Measurements from ENCODE around the gene MSN. TPM values are rescaled to one million over a fixed set of nuclear protein-coding genes. Genes with fewer than 3 reads are reported as not detected.
A peak's percentile ranks its signal among the peaks of the same experiment; 100 is the strongest.

Gene MSN
- total RNA-seq, 2 experiments from 2014 or later = 494 to 502 TPM

DNA sequence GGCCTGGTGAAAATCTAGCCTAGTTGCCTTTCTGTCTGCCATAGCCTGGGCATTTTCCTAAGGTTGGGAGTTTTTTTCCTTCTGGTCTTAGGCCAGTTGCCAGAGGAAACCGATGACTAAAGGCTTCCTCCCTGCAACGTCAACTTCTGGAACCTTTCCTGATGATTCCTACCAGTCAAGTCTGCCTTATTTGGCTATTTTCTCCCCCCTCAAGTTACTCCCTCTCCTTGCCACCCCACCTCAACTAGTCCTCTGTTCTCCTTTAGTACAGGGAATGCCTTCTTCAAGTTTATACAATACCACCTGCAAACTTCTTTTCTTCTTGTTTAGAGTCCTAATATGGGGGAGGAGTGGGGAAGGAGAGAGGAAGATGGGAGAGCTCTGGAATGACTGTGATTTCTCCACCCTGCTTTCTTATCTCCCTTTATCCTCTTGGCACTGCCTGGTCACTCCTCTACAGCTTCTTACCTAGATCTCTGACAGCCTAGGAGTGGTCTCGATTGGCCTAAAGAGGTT lies 10.6 kb downstream of the MSN start:
- peak overlapping the region; percentile 85 for H3K27ac Mint-ChIP-seq
- no peak overlapping the region for H3K4me3 Mint-ChIP-seq
- intact Hi-C loops (cut with micrococcal nuclease) = no loop called here
- no peak for DNase-seq
- ChIA-PET POLR2A (interaction anchor here (0.9 kb wide), 1 partner anchor 11 kb away, joined by 3 read pairs; no protein-coding TSS in a partner anchor), CTCF (interaction anchor here (1.0 kb wide), 1 partner anchor 11 kb away, joined by 3 read pairs; no protein-coding TSS in a partner anchor)
- no peaks in the 10 kb centered on the region for H3K9me3 Mint-ChIP-seq
- H3K4me1 Mint-ChIP-seq (ENCODE audit: low read depth) = peaks cover 79% of the 10 kb centered on the region
- H3K36me3 Mint-ChIP-seq = peaks cover 41% of the 10 kb centered on the region
- H3K27me3 Mint-ChIP-seq = no peaks in the 10 kb centered on the region

DNA sequence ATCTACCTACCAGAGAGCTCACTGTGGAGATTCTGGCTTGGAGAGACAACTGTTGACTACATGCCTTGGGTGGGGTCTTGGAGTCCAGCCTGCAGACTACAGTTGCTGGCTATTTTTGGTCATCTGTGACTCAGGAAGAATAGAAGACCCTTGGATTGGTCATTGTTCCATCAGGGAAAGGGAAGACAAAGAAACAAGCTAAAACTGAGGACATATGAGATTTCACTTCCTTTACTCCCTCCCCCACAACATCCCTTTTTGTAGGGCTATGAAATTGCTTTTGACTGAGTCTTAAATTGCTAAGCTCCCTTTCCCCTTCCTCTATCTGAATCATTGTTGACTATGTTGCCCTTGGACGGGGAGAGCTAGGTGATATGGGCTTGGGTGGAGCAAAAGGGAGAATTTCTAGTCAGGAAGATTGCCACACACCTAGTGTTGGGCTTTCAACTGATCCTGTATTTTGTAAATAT lies 11.7 kb downstream of the MSN start:
- DNase-seq = no peak
- Mint-ChIP-seq H3K4me1 (ENCODE audit: low read depth) (peaks cover 84% of the 10 kb centered on the region), H3K9me3 (no peaks in the 10 kb centered on the region), H3K4me3 (no peak overlapping the region), H3K36me3 (peaks cover 36% of the 10 kb centered on the region), H3K27me3 (no peaks in the 10 kb centered on the region), H3K27ac (peak overlapping the region; percentile 85)
- intact Hi-C loops (cut with micrococcal nuclease) = no loop called here
- ChIA-PET POLR2A (no interaction called here), CTCF (interaction anchor here (0.8 to 1.9 kb wide), 2 partner anchors 9 to 19 kb away, joined by 3 to 5 read pairs; no protein-coding TSS in a partner anchor)

DNA sequence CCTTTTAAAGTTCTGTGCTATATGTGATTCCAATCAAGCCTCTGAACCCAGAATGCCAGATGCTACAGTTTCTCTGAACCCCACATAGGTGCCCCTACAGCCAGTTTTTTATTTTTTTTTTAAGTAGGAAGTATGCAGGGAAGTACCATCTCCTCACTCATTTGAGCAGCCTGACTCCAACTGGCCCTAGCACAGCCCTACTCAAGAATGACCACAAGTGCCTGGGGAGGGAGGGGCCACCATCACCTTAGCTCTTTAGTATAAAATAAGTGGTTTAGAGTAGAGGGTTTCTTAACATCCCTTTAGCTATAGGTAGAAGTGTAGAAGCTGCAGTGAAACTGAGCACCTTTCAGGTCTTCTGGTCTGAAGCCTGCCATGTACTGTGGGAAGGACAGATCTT lies 14.4 kb downstream of the MSN start:
- H3K27ac Mint-ChIP-seq = peak overlapping the region; percentile 59
- H3K9me3 Mint-ChIP-seq = no peaks in the 10 kb centered on the region
- no peak overlapping the region for H3K4me3 Mint-ChIP-seq
- no peaks in the 10 kb centered on the region for H3K27me3 Mint-ChIP-seq
- CTCF ChIA-PET = no interaction called here
- intact Hi-C loops (cut with micrococcal nuclease) = no loop called here
- H3K36me3 Mint-ChIP-seq = peaks cover 21% of the 10 kb centered on the region
- peaks cover 86% of the 10 kb centered on the region for H3K4me1 Mint-ChIP-seq (ENCODE audit: low read depth)
- POLR2A ChIA-PET = interaction anchor here (1.6 kb wide), 1 partner anchor 8 kb away, joined by 5 read pairs; no protein-coding TSS in a partner anchor
- DNase-seq = no peak

DNA sequence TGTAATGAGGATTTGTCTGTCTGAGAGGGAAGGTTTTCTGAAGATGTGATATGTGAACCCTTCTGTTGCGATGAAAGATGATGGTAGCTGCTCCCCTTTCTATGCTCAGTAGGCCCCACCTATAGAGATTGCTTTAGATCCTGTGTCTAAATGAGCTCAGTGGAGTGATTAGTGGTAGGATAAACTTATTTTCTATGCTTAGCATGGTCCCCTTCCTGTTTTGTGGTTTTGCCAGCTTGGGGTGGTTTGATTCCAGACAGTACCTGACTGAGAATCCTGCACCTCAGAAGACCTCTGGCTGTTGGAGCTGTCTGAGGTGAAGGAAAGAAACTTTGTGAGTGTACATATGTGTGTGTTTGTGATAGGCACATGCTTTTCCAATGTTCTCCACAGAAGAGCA lies 17.7 kb downstream of the MSN start:
- Mint-ChIP-seq H3K27ac (peak overlapping the region; percentile 79), H3K9me3 (no peaks in the 10 kb centered on the region), H3K4me1 (ENCODE audit: low read depth) (peaks cover 91% of the 10 kb centered on the region), H3K27me3 (no peaks in the 10 kb centered on the region), H3K4me3 (no peak overlapping the region), H3K36me3 (peaks cover 16% of the 10 kb centered on the region)
- POLR2A ChIA-PET = no interaction called here
- no peak for DNase-seq
- intact Hi-C loops (cut with micrococcal nuclease) = no loop called here
- CTCF ChIA-PET = interaction anchor here (0.7 to 0.8 kb wide), 2 partner anchors 12 to 104 kb away, joined by 3 to 4 read pairs; no protein-coding TSS in a partner anchor

DNA sequence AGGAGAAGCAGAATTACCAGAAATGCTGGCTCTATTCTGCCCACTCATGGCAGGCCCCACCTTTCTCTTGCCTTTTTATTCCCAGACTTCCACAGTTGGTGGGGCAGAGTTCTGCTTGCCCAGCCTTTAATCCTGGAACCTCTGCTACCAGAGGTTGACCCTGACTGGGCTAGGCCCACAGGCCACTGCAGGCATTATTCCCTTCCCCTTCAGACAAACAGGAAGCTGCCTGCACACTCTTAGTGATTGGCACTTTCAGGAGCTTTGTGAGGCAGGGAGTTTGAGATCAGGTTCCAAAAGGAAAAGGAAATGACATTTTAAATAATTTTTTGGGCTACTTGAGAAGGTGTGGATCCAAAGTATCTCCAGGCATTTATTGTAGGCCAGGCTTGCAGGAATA lies 18.8 kb downstream of the MSN start:
- intact Hi-C loops (cut with micrococcal nuclease) = no loop called here
- ChIA-PET POLR2A (interaction anchor here (1.0 to 2.8 kb wide), 5 partner anchors 12 to 85 kb away, joined by 3 to 19 read pairs (median 5); partner anchors contain the start of gene MSN), CTCF (interaction anchor here (1.0 to 1.3 kb wide), 4 partner anchors 11 to 300 kb away, joined by 3 to 5 read pairs (median 3); no protein-coding TSS in a partner anchor)
- peaks cover 15% of the 10 kb centered on the region for H3K36me3 Mint-ChIP-seq
- H3K9me3 Mint-ChIP-seq = no peaks in the 10 kb centered on the region
- no peak for DNase-seq
- H3K4me3 Mint-ChIP-seq = no peak overlapping the region
- peak overlapping the region; percentile 89 for H3K27ac Mint-ChIP-seq
- H3K27me3 Mint-ChIP-seq = no peaks in the 10 kb centered on the region
- H3K4me1 Mint-ChIP-seq (ENCODE audit: low read depth) = peaks cover 94% of the 10 kb centered on the region

DNA sequence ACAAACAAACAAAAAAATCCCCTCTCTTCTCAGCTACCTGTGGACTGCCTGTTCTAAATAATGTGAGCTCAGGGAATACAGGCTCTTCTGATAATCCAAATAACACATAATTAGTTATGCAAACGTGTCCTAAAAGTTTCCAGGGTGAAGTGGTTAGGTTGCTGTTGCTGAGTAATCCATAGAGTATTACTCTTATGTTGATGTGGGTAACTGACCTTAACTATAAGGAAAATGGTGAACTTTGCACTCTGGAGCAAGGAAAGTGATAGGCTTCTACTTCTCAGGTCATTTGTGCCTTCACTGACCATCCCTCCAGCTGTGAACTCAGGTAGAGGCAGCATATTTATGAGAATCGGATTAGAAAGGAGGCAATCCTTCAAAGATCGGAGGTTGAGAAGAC lies 19.9 kb downstream of the MSN start:
- no peaks in the 10 kb centered on the region for H3K9me3 Mint-ChIP-seq
- H3K27ac Mint-ChIP-seq = peak overlapping the region; percentile 89
- no peak overlapping the region for H3K4me3 Mint-ChIP-seq
- ChIA-PET CTCF (interaction anchor here (1.1 to 1.5 kb wide), 7 partner anchors 8 to 19 kb away, joined by 3 to 5 read pairs (median 4); no protein-coding TSS in a partner anchor), POLR2A (interaction anchor here (1.0 to 2.8 kb wide), 5 partner anchors 11 to 86 kb away, joined by 3 to 19 read pairs (median 5); partner anchors contain the start of gene MSN)
- intact Hi-C loops (cut with micrococcal nuclease) = loop anchor here (1.0 kb wide), 1 partner anchor 11 kb away; no protein-coding TSS in a partner anchor
- H3K27me3 Mint-ChIP-seq = no peaks in the 10 kb centered on the region
- DNase-seq = no peak
- peaks cover 93% of the 10 kb centered on the region for H3K4me1 Mint-ChIP-seq (ENCODE audit: low read depth)
- H3K36me3 Mint-ChIP-seq = peaks cover 16% of the 10 kb centered on the region

DNA sequence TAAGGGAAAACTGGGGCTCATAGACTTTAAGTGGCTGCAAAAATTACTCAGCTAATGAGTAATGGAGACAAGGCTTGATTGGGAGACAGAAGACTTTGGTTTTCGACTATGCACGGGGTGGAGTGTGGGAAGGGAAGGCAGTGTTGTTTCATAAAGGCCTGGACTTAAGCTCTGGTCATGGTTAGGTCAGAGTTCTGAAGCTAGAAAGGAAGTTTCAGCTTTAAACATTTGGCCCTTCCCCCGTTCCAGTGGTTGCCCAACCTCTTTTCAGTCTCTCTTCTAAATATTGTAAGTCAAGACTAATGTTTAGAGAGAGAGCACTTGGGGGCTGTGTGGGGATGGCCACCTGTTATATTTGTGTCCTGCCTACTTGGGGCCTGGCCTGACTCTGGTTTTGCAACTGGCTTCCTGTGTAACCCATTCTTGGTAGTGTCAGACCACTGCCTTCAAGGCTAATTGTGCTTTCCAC lies 21.0 kb downstream of the MSN start:
- peak overlapping the region; percentile 76 for H3K27ac Mint-ChIP-seq
- peaks cover 91% of the 10 kb centered on the region for H3K4me1 Mint-ChIP-seq (ENCODE audit: low read depth)

DNA sequence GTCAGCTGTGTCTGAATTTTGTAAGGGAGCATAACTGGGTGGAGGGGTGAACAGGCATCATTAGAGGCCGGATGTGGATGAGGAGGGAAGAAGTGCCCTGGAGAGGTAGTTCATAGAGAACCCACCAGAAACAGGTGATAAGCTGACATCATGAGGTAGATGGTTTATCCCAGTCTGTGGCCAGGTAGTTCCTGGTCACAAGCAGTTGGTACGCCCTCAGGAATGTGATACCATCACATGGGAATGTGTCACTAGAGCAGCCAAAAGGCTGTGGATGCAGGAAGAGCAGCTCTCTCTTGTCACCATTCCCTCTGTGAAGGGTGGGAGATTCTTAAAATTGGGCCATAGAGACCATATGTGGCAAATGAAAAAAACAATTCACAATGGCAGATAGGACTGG lies 21.9 kb downstream of the MSN start:
- POLR2A ChIA-PET = interaction anchor here (1.1 to 1.4 kb wide), 2 partner anchors 11 to 20 kb away, joined by 3 to 4 read pairs; no protein-coding TSS in a partner anchor
- H3K9me3 Mint-ChIP-seq = no peaks in the 10 kb centered on the region
- intact Hi-C loops (cut with micrococcal nuclease) = no loop called here
- H3K4me1 Mint-ChIP-seq (ENCODE audit: low read depth) = peaks cover 88% of the 10 kb centered on the region
- H3K27ac Mint-ChIP-seq = peak overlapping the region; percentile 76
- no peak for DNase-seq
- H3K27me3 Mint-ChIP-seq = no peaks in the 10 kb centered on the region
- H3K4me3 Mint-ChIP-seq = no peak overlapping the region
- H3K36me3 Mint-ChIP-seq = peaks cover 18% of the 10 kb centered on the region
- CTCF ChIA-PET = interaction anchor here (1.5 kb wide), 1 partner anchor 12 kb away, joined by 3 read pairs; no protein-coding TSS in a partner anchor

More for the DNA sequence above, 21.0 kb downstream of the MSN start:
- H3K9me3 Mint-ChIP-seq = no peaks in the 10 kb centered on the region
- ChIA-PET POLR2A (interaction anchor here (1.0 to 2.8 kb wide), 5 partner anchors 10 to 35 kb away, joined by 3 to 19 read pairs (median 4); no protein-coding TSS in a partner anchor), CTCF (interaction anchor here (1.1 to 1.5 kb wide), 7 partner anchors 9 to 18 kb away, joined by 3 to 5 read pairs (median 4); no protein-coding TSS in a partner anchor)
- no peaks in the 10 kb centered on the region for H3K27me3 Mint-ChIP-seq
- H3K4me3 Mint-ChIP-seq = peak overlapping the region; percentile 4
- peaks cover 18% of the 10 kb centered on the region for H3K36me3 Mint-ChIP-seq
- intact Hi-C loops (cut with micrococcal nuclease) = no loop called here
- peak; percentile 31 for DNase-seq

DNA sequence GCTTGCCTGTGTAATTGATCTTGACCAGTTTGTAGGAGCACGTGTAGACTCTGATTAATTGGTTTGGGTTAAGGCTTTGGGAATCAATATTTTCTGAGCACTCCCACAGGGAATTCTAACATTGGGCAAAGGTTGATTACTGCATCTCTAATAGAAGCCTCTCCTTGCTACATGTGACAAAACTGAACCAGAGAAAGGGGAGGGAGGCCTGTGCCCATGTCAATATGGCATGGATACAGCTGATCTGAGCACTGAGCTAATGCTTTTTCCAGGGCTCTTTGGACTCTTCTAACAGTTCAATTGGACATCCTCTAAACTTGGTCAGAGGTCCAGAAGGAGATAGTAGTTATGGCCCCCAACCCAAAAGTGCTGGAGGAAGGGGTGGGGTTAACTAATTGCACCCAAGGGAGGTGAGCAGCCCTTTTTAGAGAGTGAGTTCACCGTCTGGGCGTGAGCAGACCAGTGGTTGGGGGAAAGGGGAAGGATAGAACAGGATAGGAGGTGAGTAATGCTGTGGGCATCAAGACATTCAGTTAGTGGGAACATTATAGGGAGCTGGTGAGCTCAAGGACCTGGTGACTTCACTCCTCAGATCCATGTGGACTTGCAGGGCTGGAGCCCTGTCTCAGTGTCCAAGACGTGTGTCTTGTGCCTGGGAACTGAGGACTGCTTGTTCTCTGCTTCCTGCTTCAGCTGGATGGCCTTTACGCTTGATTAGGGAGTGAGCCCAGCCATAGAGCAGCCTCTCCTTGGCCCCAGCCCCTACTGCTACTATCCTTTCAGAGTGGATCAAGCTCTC lies 22.8 kb downstream of the MSN start:
- H3K4me1 Mint-ChIP-seq (ENCODE audit: low read depth) = peaks cover 92% of the 10 kb centered on the region
- no peaks in the 10 kb centered on the region for H3K27me3 Mint-ChIP-seq
- H3K36me3 Mint-ChIP-seq = peaks cover 18% of the 10 kb centered on the region
- peak overlapping the region; percentile 76 for H3K27ac Mint-ChIP-seq
- no peaks in the 10 kb centered on the region for H3K9me3 Mint-ChIP-seq
- no peak for DNase-seq
- ChIA-PET CTCF (interaction anchor here (0.9 to 1.6 kb wide), 2 partner anchors 11 to 94 kb away, joined by 3 to 4 read pairs; no protein-coding TSS in a partner anchor), POLR2A (interaction anchor here (1.4 kb wide), 1 partner anchor 21 kb away, joined by 4 read pairs; no protein-coding TSS in a partner anchor)
- no peak overlapping the region for H3K4me3 Mint-ChIP-seq
- intact Hi-C loops (cut with micrococcal nuclease) = no loop called here

DNA sequence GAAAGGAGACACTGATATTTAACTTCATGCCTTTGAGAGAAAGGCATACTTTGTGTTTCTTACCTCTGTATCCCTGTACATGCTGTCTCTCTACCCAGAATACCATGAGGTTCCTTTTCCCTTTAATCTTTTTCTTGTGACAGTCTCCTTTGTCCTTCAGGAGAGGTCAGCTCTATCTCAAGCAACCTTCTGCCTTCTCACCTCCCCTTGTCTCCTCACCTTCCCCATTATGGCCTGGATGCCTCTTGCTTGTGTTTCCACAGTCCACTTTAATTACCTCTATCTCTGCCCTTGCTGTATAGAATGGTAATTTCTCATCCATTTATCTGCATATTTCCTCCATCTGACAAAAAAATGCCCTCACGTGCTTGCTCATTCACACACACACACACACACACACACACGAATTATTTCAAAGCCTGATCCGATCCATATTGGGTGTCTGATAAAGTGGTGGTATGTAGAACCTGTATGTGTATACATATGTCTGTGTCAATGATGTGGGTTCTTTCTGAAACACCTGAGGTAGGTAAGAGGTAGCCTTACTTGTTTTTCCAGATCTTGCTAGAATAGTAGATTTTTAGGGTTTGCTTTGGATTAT lies 28.5 kb downstream of the MSN start:
- ChIA-PET POLR2A (interaction anchor here (1.2 to 1.5 kb wide), 4 partner anchors 10 to 27 kb away, joined by 3 to 5 read pairs (median 4); no protein-coding TSS in a partner anchor), CTCF (interaction anchor here (1.6 to 3.1 kb wide), 2 partner anchors 8 to 24 kb away, joined by 6 to 14 read pairs; no protein-coding TSS in a partner anchor)
- peaks cover 20% of the 10 kb centered on the region for H3K36me3 Mint-ChIP-seq

DNA sequence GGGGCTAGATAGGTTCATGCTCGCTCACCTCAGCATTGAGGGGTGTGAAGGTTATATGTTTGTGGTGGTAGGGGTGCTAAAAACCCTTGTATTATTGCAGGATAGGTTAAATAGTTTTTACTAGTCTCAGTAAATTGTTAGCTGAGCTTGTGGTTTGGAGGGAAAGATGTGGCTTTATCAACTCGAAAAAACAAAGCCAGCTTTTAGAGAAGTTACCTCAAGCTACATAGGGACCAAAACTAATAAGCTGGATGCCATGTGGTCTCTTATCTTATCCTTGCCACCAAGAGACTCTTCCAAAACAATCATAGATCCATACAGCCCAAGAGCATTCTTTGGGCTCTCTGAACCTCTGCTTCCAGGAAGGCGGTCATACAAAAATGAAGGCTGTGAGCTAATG lies 29.2 kb downstream of the MSN start:
- intact Hi-C loops (cut with micrococcal nuclease) = loop anchor here (5.0 kb wide), 1 partner anchor 36 kb away; no protein-coding TSS in a partner anchor
- H3K27me3 Mint-ChIP-seq = no peaks in the 10 kb centered on the region
- no peaks in the 10 kb centered on the region for H3K9me3 Mint-ChIP-seq
- H3K4me3 Mint-ChIP-seq = peak overlapping the region; percentile 17
- H3K36me3 Mint-ChIP-seq = peaks cover 24% of the 10 kb centered on the region
- peak overlapping the region; percentile 91 for H3K27ac Mint-ChIP-seq
- ChIA-PET POLR2A (interaction anchor here (1.2 to 3.1 kb wide), 4 partner anchors 9 to 28 kb away, joined by 3 to 25 read pairs (median 6); no protein-coding TSS in a partner anchor), CTCF (interaction anchor here (3.1 kb wide), 1 partner anchor 25 kb away, joined by 14 read pairs; no protein-coding TSS in a partner anchor)
- DNase-seq = no peak
- H3K4me1 Mint-ChIP-seq (ENCODE audit: low read depth) = peaks cover 90% of the 10 kb centered on the region

More for the DNA sequence above, 28.5 kb downstream of the MSN start:
- Mint-ChIP-seq H3K9me3 (no peaks in the 10 kb centered on the region), H3K4me3 (peak overlapping the region; percentile 17), H3K27ac (peak overlapping the region; percentile 91), H3K4me1 (ENCODE audit: low read depth) (peaks cover 88% of the 10 kb centered on the region), H3K27me3 (no peaks in the 10 kb centered on the region)
- DNase-seq = no peak
- intact Hi-C loops (cut with micrococcal nuclease) = loop anchor here (1.0 to 5.0 kb wide), 2 partner anchors 36 to 98 kb away; no protein-coding TSS in a partner anchor
